Mesothelial cell of epicardium (in vitro differentiated cells): ENCODE measurements around the gene STKLD1. TPM values are rescaled to one million over a fixed set of nuclear protein-coding genes. Genes with fewer than 3 reads are reported as not detected.

Source experiments
- DNase-seq, 2 experiments: peaks; one replicate each; pipeline ENCODE4 v3.0.0; 2021; ENCODE audit warnings: low spot score in 2 of 2; ENCODE audit not compliant: unreplicated experiment in 2 of 2
- H3K27ac Mint-ChIP-seq: 2 replicates; pipeline ENCODE4 v1.8.0; 2021; ENCODE audit warnings: mixed read lengths
- H3K27me3 Mint-ChIP-seq: 2 replicates; pipeline ENCODE4 v1.8.0; 2021; ENCODE audit warnings: low read depth, mixed read lengths
- H3K36me3 Mint-ChIP-seq: 2 replicates; pipeline ENCODE4 v1.8.0; 2021; ENCODE audit warnings: mixed read lengths
- H3K4me1 Mint-ChIP-seq: 2 replicates; pipeline ENCODE4 v1.8.0; 2021; ENCODE audit warnings: mixed read lengths
- H3K4me3 Mint-ChIP-seq: 2 replicates; pipeline ENCODE4 v1.8.0; 2021; ENCODE audit warnings: mild to moderate bottlenecking, moderate library complexity, mixed read lengths
- H3K9me3 Mint-ChIP-seq: 2 replicates; pipeline ENCODE4 v1.8.0; 2021; ENCODE audit warnings: mixed read lengths
- total RNA-seq: library from RNA; stranded (reverse); gene quantifications from 3 replicates; pipeline ENCODE4 v1.2.1, GENCODE V29; 2021
- TF ChIP-seq, protein P1 (sequence below): fragments of 200-600 bp; sonication (generic); IDR thresholded peaks from one replicate; pipeline ENCODE4 v1.5.0; 2021; ENCODE audit warnings: antibody characterized with exemption; ENCODE audit not compliant: unreplicated experiment

STKLD1 gene
- total RNA-seq, 1 donor from 2014 or later, result 6.7 TPM

DNA sequence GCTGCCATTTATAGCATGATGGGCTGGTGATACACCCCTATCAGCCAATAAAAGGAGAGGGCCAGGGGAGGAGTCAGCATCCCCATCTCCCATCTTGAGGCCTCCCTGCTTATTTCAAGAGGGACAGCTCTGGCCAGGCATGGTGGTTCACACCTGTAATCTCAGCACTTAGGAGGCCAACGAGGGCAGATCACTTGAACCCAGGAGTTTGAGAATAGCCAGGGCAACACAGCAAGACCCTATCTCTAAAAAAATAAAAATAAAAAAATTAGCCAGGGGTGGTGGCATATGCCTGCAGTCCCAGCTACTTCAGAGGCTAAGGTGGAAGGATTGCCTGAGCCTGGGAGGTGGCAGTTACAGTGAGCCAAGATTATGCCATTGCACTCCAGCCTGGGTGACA is 31.9 kb downstream of the STKLD1 start:
- H3K9me3 Mint-ChIP-seq, result no peaks in the 10 kb centered on the region
- H3K4me3 Mint-ChIP-seq, result no peak overlapping the region
- DNase-seq, result no peak
- no peak overlapping the region for H3K27ac Mint-ChIP-seq
- no peaks in the 10 kb centered on the region for H3K4me1 Mint-ChIP-seq
- TF ChIP-seq, protein P1, sequence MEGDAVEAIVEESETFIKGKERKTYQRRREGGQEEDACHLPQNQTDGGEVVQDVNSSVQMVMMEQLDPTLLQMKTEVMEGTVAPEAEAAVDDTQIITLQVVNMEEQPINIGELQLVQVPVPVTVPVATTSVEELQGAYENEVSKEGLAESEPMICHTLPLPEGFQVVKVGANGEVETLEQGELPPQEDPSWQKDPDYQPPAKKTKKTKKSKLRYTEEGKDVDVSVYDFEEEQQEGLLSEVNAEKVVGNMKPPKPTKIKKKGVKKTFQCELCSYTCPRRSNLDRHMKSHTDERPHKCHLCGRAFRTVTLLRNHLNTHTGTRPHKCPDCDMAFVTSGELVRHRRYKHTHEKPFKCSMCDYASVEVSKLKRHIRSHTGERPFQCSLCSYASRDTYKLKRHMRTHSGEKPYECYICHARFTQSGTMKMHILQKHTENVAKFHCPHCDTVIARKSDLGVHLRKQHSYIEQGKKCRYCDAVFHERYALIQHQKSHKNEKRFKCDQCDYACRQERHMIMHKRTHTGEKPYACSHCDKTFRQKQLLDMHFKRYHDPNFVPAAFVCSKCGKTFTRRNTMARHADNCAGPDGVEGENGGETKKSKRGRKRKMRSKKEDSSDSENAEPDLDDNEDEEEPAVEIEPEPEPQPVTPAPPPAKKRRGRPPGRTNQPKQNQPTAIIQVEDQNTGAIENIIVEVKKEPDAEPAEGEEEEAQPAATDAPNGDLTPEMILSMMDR, result no peak
- H3K27me3 Mint-ChIP-seq, result no peaks in the 10 kb centered on the region
- peaks cover 45% of the 10 kb centered on the region for H3K36me3 Mint-ChIP-seq

DNA sequence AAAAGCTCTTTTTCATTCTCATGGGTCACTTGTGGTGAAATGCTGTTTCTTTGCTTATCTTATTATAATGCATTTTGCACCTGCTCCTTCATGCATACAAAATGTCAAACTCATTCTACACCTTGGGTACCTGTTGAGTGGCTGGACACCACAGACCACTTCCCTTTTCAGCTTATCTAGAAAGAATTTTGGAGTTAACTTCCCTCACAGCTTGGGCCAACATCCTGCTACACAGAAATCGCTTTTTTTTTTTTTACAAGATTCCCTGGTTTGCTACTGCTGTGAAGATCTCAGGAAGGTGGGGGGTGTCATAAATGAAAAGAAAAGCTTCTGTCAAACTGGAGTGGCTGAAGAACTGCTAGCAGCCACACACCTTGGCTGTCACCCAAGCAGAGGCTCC is 39.0 kb downstream of the STKLD1 start:
- no peaks in the 10 kb centered on the region for H3K9me3 Mint-ChIP-seq

DNA sequence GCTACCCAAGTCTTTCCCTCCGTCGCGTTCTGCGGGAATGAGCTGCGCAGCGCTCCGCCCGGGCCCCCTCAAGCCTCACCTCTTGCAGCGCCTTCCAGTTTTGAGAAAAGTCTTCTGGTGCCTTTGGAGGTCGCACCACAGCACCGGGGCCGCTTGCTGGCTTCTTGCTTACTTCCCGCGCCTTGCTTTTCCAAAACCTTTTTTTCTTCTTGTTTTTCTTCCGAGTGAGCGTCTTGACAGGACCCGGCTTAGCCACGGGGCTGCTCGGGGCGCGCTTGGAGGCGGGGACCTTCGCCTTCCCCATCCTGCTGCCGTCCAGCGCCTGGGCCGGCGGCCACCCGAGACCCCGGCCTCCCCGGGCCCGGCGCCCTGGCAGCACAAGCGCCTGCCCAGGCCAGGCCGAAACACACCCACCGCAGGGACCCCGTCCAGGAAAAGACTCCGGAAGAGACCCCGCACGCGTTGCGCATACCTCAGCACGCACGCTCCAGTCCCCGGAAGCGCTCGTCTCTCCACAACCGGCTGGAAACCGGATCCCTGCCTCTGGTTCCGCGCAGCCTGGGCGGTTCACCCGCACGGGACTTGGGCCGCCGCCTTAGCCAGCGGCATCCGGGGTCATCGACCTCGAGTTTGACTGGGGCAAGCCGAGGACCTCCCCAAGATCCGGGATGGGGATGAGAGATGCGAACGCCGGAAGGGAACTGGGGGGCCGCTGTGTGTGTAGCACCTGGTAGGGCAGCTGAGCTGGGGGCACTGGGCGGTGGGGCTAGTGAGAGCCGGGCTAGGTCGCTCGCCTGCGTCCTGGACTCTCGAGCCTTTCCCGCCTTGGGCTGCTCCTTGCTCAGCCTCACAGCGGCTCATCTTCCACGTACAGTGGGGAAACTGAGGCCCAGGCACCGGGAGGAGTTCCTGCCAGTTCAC is 41.6 kb downstream of the STKLD1 start, which contains the start of gene REXO4:
Gene REXO4 (minus strand): TSS at position 470 of the 921 bp plus-strand sequence. CDS start 166 bp downstream, at position 304.
- DNase-seq, result peak; percentile 68 to 86
- peak within 1 kb of the TSS; percentile 88 for H3K27ac Mint-ChIP-seq
- peaks cover 26% of the 10 kb centered on the region for H3K4me1 Mint-ChIP-seq
- TF ChIP-seq, protein P1, result no peak
- no peaks in the 10 kb centered on the region for H3K9me3 Mint-ChIP-seq
- H3K4me3 Mint-ChIP-seq, result peak within 1 kb of the TSS; percentile 89
- H3K36me3 Mint-ChIP-seq, result peaks cover 7% of the 10 kb centered on the region
- H3K27me3 Mint-ChIP-seq, result no peaks in the 10 kb centered on the region

More for the DNA sequence above, 39.0 kb downstream of the STKLD1 start:
- H3K27ac Mint-ChIP-seq, result no peak overlapping the region
- H3K4me3 Mint-ChIP-seq, result peak overlapping the region; percentile 3
- H3K4me1 Mint-ChIP-seq, result peaks cover 26% of the 10 kb centered on the region
- H3K36me3 Mint-ChIP-seq, result peaks cover 23% of the 10 kb centered on the region
- TF ChIP-seq, protein P1, result no peak
- DNase-seq, result no peak
- no peaks in the 10 kb centered on the region for H3K27me3 Mint-ChIP-seq

DNA sequence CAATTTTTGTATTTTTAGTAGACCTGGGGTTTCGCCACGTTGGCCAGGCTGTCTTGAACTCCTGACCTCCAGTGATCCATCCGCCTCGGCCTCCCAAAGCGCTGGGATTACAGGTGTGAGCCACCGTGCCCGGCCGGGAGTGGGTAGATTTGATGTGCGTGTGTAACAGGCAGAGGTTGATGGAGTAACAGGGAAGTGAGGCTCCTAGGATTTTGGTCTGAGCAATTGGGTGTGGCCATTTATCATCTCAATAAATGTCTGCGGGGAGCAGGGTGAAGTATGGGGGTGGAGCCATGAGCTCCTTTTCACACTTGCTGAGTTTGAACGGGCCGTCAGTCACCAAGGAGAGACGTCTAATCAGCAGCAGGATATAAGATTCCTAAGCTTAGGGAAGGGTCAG is 42.8 kb downstream of the STKLD1 start:
- DNase-seq, result no peak

DNA sequence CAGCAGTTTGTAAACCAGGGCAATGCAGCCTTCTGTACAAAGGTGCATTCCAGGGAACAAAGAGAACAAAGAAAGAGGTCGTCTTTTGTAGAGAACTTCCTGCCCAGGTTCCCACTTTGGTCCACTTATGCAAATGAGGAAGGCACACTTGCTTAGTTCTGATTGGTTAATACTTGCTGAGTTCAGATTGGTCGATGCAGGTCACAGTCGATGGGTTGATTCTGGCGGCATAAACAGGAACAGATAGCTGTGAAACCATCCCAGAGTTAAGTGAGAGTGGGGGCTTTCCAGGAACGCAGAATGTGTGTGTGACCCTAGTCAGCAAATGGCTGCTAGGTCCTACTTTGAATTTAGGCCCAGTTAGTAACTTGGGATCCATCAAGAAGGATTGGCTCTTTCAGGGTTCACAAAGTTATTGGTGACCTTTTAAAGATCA is 44.2 kb downstream of the STKLD1 start:
- Mint-ChIP-seq H3K27me3 (no peaks in the 10 kb centered on the region), H3K9me3 (no peaks in the 10 kb centered on the region), H3K27ac (no peak overlapping the region), H3K36me3 (no peaks in the 10 kb centered on the region), H3K4me1 (peaks cover 26% of the 10 kb centered on the region), H3K4me3 (no peak overlapping the region)
- no peak for DNase-seq
- TF ChIP-seq, protein P1, result no peak

More for the DNA sequence above, 42.8 kb downstream of the STKLD1 start:
- Mint-ChIP-seq H3K9me3 (no peaks in the 10 kb centered on the region), H3K4me1 (peaks cover 26% of the 10 kb centered on the region), H3K4me3 (peak overlapping the region; percentile 89), H3K27ac (peak overlapping the region; percentile 40), H3K36me3 (peaks cover 4% of the 10 kb centered on the region), H3K27me3 (no peaks in the 10 kb centered on the region)
- TF ChIP-seq, protein P1, result no peak
